MM.1S (cell line): ENCODE data around the gene NAGPA.

ENCODE experiments used
- EZH2 ChIP-seq: fragments of 300-600 bp; sonication (generic); optimal IDR thresholded peaks from 2 replicates; pipeline ENCODE3; 2017; ENCODE audit warnings: low read depth, mild to moderate bottlenecking, antibody characterized with exemption, low read length, mixed read lengths
- EZH2phosphoT487 ChIP-seq: fragments of 300-600 bp; sonication (generic); IDR thresholded peaks from 2 replicates; pipeline ENCODE4 v1.6.1; 2018; ENCODE audit warnings: antibody characterized with exemption, low read length
- TF ChIP-seq, protein P1 (sequence below): fragments of 300-600 bp; sonication (generic); IDR thresholded peaks from 2 replicates; pipeline ENCODE4 v1.5.1; 2016; ENCODE audit warnings: antibody characterized with exemption, low read length, mixed read lengths

DNA sequence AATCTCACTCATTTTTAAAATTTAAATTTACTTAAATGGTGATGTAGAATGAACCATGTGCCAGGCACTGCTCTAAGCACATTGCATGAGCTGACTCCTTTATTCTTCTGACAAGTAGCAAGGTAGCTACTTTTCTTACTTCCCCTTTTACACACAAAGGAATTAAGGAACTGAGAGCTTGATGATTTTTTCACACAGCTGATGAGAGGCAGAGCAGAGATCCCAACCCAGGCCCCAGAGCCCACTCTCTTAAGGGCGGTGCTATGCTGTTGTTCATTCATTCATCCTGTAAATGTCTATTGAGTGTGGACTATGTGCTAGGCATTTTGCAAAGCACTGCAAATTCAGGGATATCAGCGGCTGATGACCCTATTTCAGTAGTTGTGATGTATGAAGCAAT lies 57.7 kb downstream of the NAGPA start:
- TF ChIP-seq, protein P1, sequence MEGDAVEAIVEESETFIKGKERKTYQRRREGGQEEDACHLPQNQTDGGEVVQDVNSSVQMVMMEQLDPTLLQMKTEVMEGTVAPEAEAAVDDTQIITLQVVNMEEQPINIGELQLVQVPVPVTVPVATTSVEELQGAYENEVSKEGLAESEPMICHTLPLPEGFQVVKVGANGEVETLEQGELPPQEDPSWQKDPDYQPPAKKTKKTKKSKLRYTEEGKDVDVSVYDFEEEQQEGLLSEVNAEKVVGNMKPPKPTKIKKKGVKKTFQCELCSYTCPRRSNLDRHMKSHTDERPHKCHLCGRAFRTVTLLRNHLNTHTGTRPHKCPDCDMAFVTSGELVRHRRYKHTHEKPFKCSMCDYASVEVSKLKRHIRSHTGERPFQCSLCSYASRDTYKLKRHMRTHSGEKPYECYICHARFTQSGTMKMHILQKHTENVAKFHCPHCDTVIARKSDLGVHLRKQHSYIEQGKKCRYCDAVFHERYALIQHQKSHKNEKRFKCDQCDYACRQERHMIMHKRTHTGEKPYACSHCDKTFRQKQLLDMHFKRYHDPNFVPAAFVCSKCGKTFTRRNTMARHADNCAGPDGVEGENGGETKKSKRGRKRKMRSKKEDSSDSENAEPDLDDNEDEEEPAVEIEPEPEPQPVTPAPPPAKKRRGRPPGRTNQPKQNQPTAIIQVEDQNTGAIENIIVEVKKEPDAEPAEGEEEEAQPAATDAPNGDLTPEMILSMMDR, result no peak
- TF ChIP-seq EZH2, result no peak
- no peak for TF ChIP-seq EZH2phosphoT487
